ENCODE measurements around the gene TMEM273.

DNA sequence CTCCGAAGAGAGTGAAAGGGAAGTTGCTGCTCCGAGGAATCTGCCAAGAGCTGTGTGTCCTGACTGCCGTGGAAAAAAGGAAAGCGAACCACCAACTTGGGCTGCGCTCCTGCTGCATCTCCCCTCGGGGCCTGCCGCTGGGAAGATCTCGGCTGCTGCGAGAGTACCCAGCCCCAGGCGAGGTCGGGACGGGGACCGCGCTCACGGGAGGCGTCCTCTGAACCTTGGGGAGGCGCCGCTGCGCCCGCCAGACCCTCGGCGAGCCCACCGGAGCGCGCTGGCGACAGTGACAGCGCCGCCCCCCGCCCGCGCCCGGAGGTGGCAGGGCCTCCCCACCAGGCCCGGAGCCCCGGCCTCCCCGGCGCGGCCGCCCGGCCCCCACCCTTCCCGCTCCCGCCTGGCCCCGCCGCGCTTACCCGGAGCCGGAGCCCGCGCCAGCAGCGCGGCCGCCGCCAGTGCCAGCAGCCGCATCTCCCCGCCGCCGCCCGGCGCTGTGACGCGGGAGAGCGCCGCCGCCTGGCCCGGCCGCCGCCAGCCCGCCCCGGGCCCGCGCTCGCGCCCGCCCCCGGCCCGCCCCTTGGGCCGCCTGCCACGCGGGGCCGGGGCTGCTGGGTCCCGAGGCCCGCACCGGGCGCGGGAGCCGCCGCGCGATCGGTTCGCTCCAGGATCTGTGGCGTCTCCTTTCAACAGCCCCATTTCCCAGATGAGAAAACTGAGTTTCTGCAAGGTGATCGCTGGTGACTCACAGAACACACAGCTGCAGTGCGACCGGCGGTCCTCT is 73.0 kb downstream of the TMEM273 start, which contains the start of gene VSTM4:
- TF ChIP-seq, protein P1, sequence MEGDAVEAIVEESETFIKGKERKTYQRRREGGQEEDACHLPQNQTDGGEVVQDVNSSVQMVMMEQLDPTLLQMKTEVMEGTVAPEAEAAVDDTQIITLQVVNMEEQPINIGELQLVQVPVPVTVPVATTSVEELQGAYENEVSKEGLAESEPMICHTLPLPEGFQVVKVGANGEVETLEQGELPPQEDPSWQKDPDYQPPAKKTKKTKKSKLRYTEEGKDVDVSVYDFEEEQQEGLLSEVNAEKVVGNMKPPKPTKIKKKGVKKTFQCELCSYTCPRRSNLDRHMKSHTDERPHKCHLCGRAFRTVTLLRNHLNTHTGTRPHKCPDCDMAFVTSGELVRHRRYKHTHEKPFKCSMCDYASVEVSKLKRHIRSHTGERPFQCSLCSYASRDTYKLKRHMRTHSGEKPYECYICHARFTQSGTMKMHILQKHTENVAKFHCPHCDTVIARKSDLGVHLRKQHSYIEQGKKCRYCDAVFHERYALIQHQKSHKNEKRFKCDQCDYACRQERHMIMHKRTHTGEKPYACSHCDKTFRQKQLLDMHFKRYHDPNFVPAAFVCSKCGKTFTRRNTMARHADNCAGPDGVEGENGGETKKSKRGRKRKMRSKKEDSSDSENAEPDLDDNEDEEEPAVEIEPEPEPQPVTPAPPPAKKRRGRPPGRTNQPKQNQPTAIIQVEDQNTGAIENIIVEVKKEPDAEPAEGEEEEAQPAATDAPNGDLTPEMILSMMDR (IDR thresholded peaks at IDR 0.05): no peak
- TF ChIP-seq POLR2AphosphoS5 (IDR thresholded peaks at IDR 0.05): no peak

Data from stomach (tissue), 4 donors.